OCI-LY3 (cell line): ENCODE data around the gene SVEP1.

Experiments
- H2AFZ ChIP-seq: fragments of 200-600, 300-600 bp; shearing (Covaris generic); 2 replicates; pipeline ENCODE4 v1.6.0; 2014; ENCODE audit warnings: antibody characterized with exemption, low read depth, low read length
- H3K27ac ChIP-seq: fragments of 200-600, 300-600 bp; sonication (generic); 2 replicates; pipeline ENCODE4 v1.5.1; 2014; ENCODE audit warnings: mild to moderate bottlenecking, low read length, moderate library complexity, mixed read lengths
- H3K27me3 ChIP-seq: fragments of 200-600, 300-600 bp; sonication (generic); 2 replicates; pipeline ENCODE4 v1.6.1; 2014; ENCODE audit warnings: low read depth, low read length, mixed read lengths
- H3K36me3 ChIP-seq: fragments of 200-600, 300-600 bp; sonication (generic); replicated peaks from 2 replicates; pipeline ENCODE3; 2014; ENCODE audit warnings: low read depth, low read length, mixed read lengths
- H3K4me1 ChIP-seq: fragments of 300-600, 200-600 bp; sonication (generic); 2 replicates; pipeline ENCODE4 v1.6.1; 2014; ENCODE audit warnings: low read length, mixed read lengths
- H3K4me2 ChIP-seq: fragments of 200-600, 300-600 bp; sonication (generic); 2 replicates; pipeline ENCODE4 v1.6.1; 2014; ENCODE audit warnings: low read length, mixed read lengths
- H3K4me3 ChIP-seq: fragments of 300-600, 200-600 bp; sonication (generic); 2 replicates; pipeline ENCODE4 v1.5.1; 2014; ENCODE audit warnings: antibody characterized with exemption, mild to moderate bottlenecking, low read length, moderate library complexity
- H3K79me2 ChIP-seq: fragments of 300-600, 200-600 bp; shearing (Covaris generic); 2 replicates; pipeline ENCODE4 v1.6.1; 2014; ENCODE audit warnings: mild to moderate bottlenecking, low read length, mixed read lengths
- H3K9ac ChIP-seq: fragments of 300-600, 200-600 bp; shearing (Covaris generic); 2 replicates; pipeline ENCODE4 v1.6.0; 2014; ENCODE audit warnings: mild to moderate bottlenecking, low read length, moderate library complexity
- H3K9me3 ChIP-seq: fragments of 200-600, 300-600 bp; shearing (Covaris generic); 2 replicates; pipeline ENCODE4 v1.6.1; 2014; ENCODE audit warnings: low read length, mixed read lengths; ENCODE audit not compliant: insufficient read depth
- H4K20me1 ChIP-seq: fragments of 200-600, 300-600 bp; sonication (generic); 2 replicates; pipeline ENCODE4 v1.6.1; 2016; ENCODE audit warnings: low read length, mixed read lengths; ENCODE audit not compliant: insufficient read depth
- CTCF ChIP-seq: fragments of 200-600, 300-600 bp; sonication (generic); IDR thresholded peaks from 2 replicates; pipeline ENCODE4 v1.5.1; 2014; ENCODE audit warnings: antibody characterized with exemption, low read length, low read depth
- EZH2phosphoT487 ChIP-seq: fragments of 200-600 bp; shearing (Covaris generic); IDR thresholded peaks from 2 replicates; pipeline ENCODE4 v1.6.1; 2018; ENCODE audit warnings: antibody characterized with exemption, mixed run types, low read depth

The SVEP1 gene

DNA sequence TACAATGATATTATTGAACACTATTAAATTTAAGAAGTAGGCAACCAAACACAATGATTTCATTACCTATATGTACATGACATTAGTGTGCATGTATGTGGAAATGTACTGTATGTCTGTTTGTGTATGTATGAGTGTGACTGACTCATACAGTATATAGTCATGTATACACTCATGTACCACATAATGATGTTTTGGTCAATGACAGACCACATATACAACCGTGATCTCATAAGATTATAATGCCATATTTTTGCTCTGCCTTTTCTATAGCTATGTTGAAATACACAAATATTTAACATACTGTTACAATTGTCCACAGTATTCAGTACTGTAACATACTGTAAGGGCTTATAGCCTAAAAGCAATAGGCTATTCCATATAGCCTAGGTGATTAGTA is 19.7 kb downstream of the SVEP1 start:
- no peak overlapping the region for H3K27ac ChIP-seq
- no peaks in the 10 kb centered on the region for H3K9me3 ChIP-seq
- no peak overlapping the region for H3K4me2 ChIP-seq
- H3K4me3 ChIP-seq: no peak overlapping the region
- H3K4me1 ChIP-seq: no peaks in the 10 kb centered on the region
- TF ChIP-seq CTCF: no peak
- 0 out of 2 replicates have a peak, but pooled peaks cover 2% of the 10 kb centered on the region for H3K27me3 ChIP-seq
- H3K36me3 ChIP-seq: no peaks in the 10 kb centered on the region
- no peak overlapping the region for H3K9ac ChIP-seq
- H3K79me2 ChIP-seq: no peaks in the 10 kb centered on the region
- no peaks in the 10 kb centered on the region for H4K20me1 ChIP-seq
- H2AFZ ChIP-seq: no peak overlapping the region

GRCh38 chr9:110555551-110556331 is 23.8 kb downstream of the SVEP1 start:
- H3K4me3 ChIP-seq: no peak overlapping the region
- no peak for TF ChIP-seq CTCF
- TF ChIP-seq EZH2phosphoT487: no peak
- no peak overlapping the region for H2AFZ ChIP-seq
- H3K79me2 ChIP-seq: no peaks in the 10 kb centered on the region
- no peak overlapping the region for H3K9ac ChIP-seq
- H3K36me3 ChIP-seq: no peaks in the 10 kb centered on the region
- no peaks in the 10 kb centered on the region for H4K20me1 ChIP-seq
- H3K4me2 ChIP-seq: no peak overlapping the region
- H3K4me1 ChIP-seq: no peaks in the 10 kb centered on the region
- no peaks in the 10 kb centered on the region for H3K9me3 ChIP-seq
- no peaks in the 10 kb centered on the region for H3K27me3 ChIP-seq
- H3K27ac ChIP-seq: no peak overlapping the region

- no peaks in the 10 kb centered on the region for H3K4me1 ChIP-seq
Measured at GRCh38 chr9:110546411-110546871, 33.1 kb downstream of the SVEP1 start.

DNA sequence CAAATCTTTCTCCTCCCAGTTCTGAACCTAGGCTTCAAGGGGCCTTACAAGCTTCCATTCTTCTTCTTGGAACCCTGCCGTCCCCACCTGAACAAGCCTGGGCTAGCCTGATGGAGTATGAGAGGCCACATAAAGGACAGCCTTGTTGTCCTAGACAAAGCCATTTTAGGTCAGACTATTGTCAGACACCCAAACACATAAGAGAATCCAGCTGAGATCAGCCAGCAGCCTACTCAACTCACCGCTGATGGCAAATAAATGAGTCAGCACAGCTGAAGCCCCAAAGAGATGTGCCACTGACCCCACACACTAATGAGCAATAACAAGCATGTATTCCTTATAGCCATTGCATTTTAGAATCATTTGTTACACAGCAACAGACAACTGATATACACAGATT is 33.8 kb downstream of the SVEP1 start:
- no peak overlapping the region for H3K4me3 ChIP-seq
- no peak overlapping the region for H2AFZ ChIP-seq
- no peaks in the 10 kb centered on the region for H3K4me1 ChIP-seq
- no peaks in the 10 kb centered on the region for H3K79me2 ChIP-seq
- H3K27ac ChIP-seq: no peak overlapping the region
- TF ChIP-seq EZH2phosphoT487: no peak
- no peak for TF ChIP-seq CTCF
- no peaks in the 10 kb centered on the region for H3K27me3 ChIP-seq
- no peak overlapping the region for H3K4me2 ChIP-seq
- no peaks in the 10 kb centered on the region for H3K9me3 ChIP-seq
- no peaks in the 10 kb centered on the region for H3K36me3 ChIP-seq
- H3K9ac ChIP-seq: no peak overlapping the region
- H4K20me1 ChIP-seq: no peaks in the 10 kb centered on the region

More at GRCh38 chr9:110546411-110546871, 33.1 kb downstream of the SVEP1 start:
- TF ChIP-seq CTCF (no peak), EZH2phosphoT487 (no peak)
- Histone ChIP-seq H3K27ac (no peak overlapping the region), H3K4me3 (no peak overlapping the region), H3K27me3 (no peaks in the 10 kb centered on the region), H2AFZ (no peak overlapping the region), H4K20me1 (no peaks in the 10 kb centered on the region), H3K4me2 (no peak overlapping the region), H3K79me2 (no peaks in the 10 kb centered on the region), H3K9me3 (no peaks in the 10 kb centered on the region), H3K9ac (no peak overlapping the region), H3K36me3 (no peaks in the 10 kb centered on the region)
